Transverse colon (tissue), 4 donors: ENCODE results near the gene PDC. TPM values are rescaled to one million over a fixed set of nuclear protein-coding genes. Genes with fewer than 3 reads are reported as not detected.

Source experiments
- DNase-seq: peaks from one replicate; pipeline ENCODE4 v3.0.0-alpha.2; 2019
- H3K27ac ChIP-seq, 4 donors: fragments of 200-600 bp; sonication (generic); 2 replicates each; pipeline ENCODE4 v1.5.1; 2016 to 2018; ENCODE audit warnings: inconsistent platforms in 4 of 4
- H3K27me3 ChIP-seq: fragments of 200-600 bp; sonication (generic); 2 replicates; pipeline ENCODE4 v1.5.1; 2017; ENCODE audit warnings: inconsistent platforms
- H3K36me3 ChIP-seq, 4 donors: fragments of 200-600 bp; sonication (generic); 2 replicates each; pipeline ENCODE4 v1.5.1; 2017 to 2019; ENCODE audit warnings: inconsistent platforms in 4 of 4
- H3K4me1 ChIP-seq, 4 donors: fragments of 200-600 bp; sonication (generic); 2 replicates each; pipeline ENCODE4 v1.5.1; 2017 to 2020; ENCODE audit warnings: inconsistent platforms in 4 of 4
- H3K4me3 ChIP-seq, 4 donors: fragments of 200-600 bp; sonication (generic); 1 replicate in 1 of 4; 2 replicates in 3 of 4; pipeline versions ENCODE4 v1.5.1 to v1.6.1; 2017 to 2019; ENCODE audit warnings: inconsistent platforms in 4 of 4
- H3K9me3 ChIP-seq, 2 donors: fragments of 200-600 bp; sonication (generic); 2 replicates each; pipeline ENCODE4 v1.5.1; 2017 to 2019; ENCODE audit warnings: inconsistent platforms in 2 of 2
- EP300 ChIP-seq: sonication (generic); formaldehyde crosslinking; IDR thresholded peaks from one replicate; pipeline ENCODE4 v1.6.1; 2017; ENCODE audit warnings: antibody characterized with exemption, low read depth
- POLR2A ChIP-seq: fragments of 450-650 bp; IDR thresholded peaks from one replicate; pipeline ENCODE4 v1.6.1; 2016; ENCODE audit warnings: antibody characterized with exemption, mild to moderate bottlenecking, moderate library complexity
- POLR2AphosphoS5 ChIP-seq, 3 donors: sonication (generic); formaldehyde crosslinking; IDR thresholded peaks; one replicate each; pipeline ENCODE4 v1.6.1; 2016; ENCODE audit warnings: antibody characterized with exemption in 3 of 3
- WGBS, 2 donors: methylation state at CpG; one replicate each; pipeline ENCODE4 v1.1.5; 2018; ENCODE audit warnings: low coverage in 1 of 2; 5-methylcytosine and 5-hydroxymethylcytosine counted together
- in situ Hi-C, 4 donors: fragments of 200-750 bp; cut with MboI; loops; one replicate each; pipeline versions ENCODE4 v1.15.0 to v1.15.1; 2017; ENCODE audit warnings: low sequenced_read_pairs in 3 of 4, low pct_ligation_motif_present in 1 of 4, low pct_unique_long_range_greater_than_20kb in 1 of 4
- intact Hi-C: fragments of 100-400 bp; cut with DNase I; formaldehyde crosslinking; loops from one replicate; pipeline ENCODE4 v1.15.1; 2023; ENCODE audit warnings: low total_unique reads
- total RNA-seq, 4 donors: library from RNA; depleted of rRNA; stranded (reverse); fragments of >200 nt; gene quantifications; one replicate each; pipeline ENCODE4 v1.1.0, GENCODE V29; 2016
- TF ChIP-seq, protein P1 (sequence below), 5 experiments: fragments of 200-600 bp in 3 of 5; fragments of 450-650 bp in 2 of 5; sonication (generic) in 3 of 5; IDR thresholded peaks; 1 replicate in 2 of 5; 2 replicates in 3 of 5; pipeline ENCODE4 v1.5.1; 2016 to 2017; ENCODE audit warnings: antibody characterized with exemption in 5 of 5, inconsistent platforms in 3 of 5, mild to moderate bottlenecking in 2 of 5, moderate library complexity in 1 of 5

The PDC gene
- total RNA-seq, 4 donors from 2014 or later, result not detected

GRCh38 chr1:186418503-186418902, 42.4 kb downstream of the PDC start:
- Histone ChIP-seq H3K27me3 (no peaks in the 10 kb centered on the region), H3K9me3 (no peaks in the 10 kb centered on the region), H3K4me1 (peaks cover 0 to 8% (median 0%) of the 10 kb centered on the region in 4 donors), H3K27ac (no peak overlapping the region), H3K4me3 (no peak overlapping the region), H3K36me3 (peaks cover 0 to 17% (median 7%) of the 10 kb centered on the region in 4 donors)
- DNase-seq, result no peak
- TF ChIP-seq POLR2A (no peak), POLR2AphosphoS5 (IDR thresholded peaks at IDR 0.05) (no peak), EP300 (no peak)
- TF ChIP-seq, protein P1, sequence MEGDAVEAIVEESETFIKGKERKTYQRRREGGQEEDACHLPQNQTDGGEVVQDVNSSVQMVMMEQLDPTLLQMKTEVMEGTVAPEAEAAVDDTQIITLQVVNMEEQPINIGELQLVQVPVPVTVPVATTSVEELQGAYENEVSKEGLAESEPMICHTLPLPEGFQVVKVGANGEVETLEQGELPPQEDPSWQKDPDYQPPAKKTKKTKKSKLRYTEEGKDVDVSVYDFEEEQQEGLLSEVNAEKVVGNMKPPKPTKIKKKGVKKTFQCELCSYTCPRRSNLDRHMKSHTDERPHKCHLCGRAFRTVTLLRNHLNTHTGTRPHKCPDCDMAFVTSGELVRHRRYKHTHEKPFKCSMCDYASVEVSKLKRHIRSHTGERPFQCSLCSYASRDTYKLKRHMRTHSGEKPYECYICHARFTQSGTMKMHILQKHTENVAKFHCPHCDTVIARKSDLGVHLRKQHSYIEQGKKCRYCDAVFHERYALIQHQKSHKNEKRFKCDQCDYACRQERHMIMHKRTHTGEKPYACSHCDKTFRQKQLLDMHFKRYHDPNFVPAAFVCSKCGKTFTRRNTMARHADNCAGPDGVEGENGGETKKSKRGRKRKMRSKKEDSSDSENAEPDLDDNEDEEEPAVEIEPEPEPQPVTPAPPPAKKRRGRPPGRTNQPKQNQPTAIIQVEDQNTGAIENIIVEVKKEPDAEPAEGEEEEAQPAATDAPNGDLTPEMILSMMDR (IDR thresholded peaks at IDR 0.05), result no peak
- in situ Hi-C loops, result no loop called here
- intact Hi-C loops, result no loop called here
- 49 to 66% methylated on average over 4 of the region's 4 CpGs for WGBS, 2 donors

DNA sequence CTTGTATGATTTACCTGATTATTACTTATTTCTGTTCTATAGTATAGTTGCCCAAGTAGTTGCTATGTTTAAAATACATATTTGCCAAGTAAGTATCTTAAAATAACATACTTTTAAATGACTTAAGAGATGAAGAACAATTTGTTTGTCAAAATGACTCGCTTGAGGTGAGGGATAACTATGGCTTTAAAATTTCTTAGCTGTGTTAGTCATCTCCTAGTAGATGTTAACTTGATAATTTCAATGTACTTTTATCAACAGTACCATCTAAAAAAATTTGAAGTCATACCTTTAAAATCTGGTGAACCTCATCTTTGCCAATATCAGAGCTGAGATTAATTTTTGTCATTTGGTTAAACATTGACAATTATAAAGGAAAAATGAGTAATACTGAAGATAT, 47.6 kb downstream of the PDC start:
- Histone ChIP-seq H3K4me3 (no peak overlapping the region), H3K36me3 (peaks cover 0 to 16% (median 7%) of the 10 kb centered on the region in 4 donors), H3K9me3 (no peaks in the 10 kb centered on the region), H3K27ac (no peak overlapping the region), H3K27me3 (no peaks in the 10 kb centered on the region), H3K4me1 (peaks cover 0 to under 1% (median 0%) of the 10 kb centered on the region in 4 donors)
- DNase-seq, result no peak
- TF ChIP-seq EP300 (no peak), POLR2A (no peak), POLR2AphosphoS5 (IDR thresholded peaks at IDR 0.05) (no peak)
- TF ChIP-seq, protein P1 (IDR thresholded peaks at IDR 0.05), result no peak
- in situ Hi-C loops (no loop called here), intact Hi-C loops (no loop called here)
- 92 to 94% methylated on average over 1 of the region's 1 CpG for WGBS, 2 donors

- Histone ChIP-seq H3K9me3 (no peaks in the 10 kb centered on the region), H3K4me3 (no peak overlapping the region), H3K4me1 (no peaks in the 10 kb centered on the region), H3K27ac (peak overlapping the region in 1 of 4 donors; percentile 6), H3K27me3 (no peaks in the 10 kb centered on the region), H3K36me3 (peaks cover 0 to 39% (median 15%) of the 10 kb centered on the region in 4 donors)
- no peak for DNase-seq
- TF ChIP-seq POLR2AphosphoS5 (IDR thresholded peaks at IDR 0.05), result no peak
- TF ChIP-seq EP300, result no peak
- no peak for TF ChIP-seq POLR2A
- TF ChIP-seq, protein P1 (IDR thresholded peaks at IDR 0.05), result no peak
- 62 to 70% methylated on average over 3 of the region's 3 CpGs for WGBS, 2 donors
- intact Hi-C loops (no loop called here), in situ Hi-C loops (loop anchor here in 1 of 4 donors (10.0 kb wide), 1 partner anchor 576 kb away; no protein-coding TSS in a partner anchor)
Measured at GRCh38 chr1:186409091-186409490, 51.8 kb downstream of the PDC start.

- H3K36me3 ChIP-seq, result peaks cover 0 to 40% (median 15%) of the 10 kb centered on the region in 4 donors
- 43 to 49% methylated on average over 5 of the region's 5 CpGs for WGBS, 2 donors
Measured at GRCh38 chr1:186404454-186405051, 56.4 kb downstream of the PDC start.

More at GRCh38 chr1:186404454-186405051, 56.4 kb downstream of the PDC start:
- H3K4me3 ChIP-seq, result no peak overlapping the region
- no peaks in the 10 kb centered on the region for H3K27me3 ChIP-seq
- in situ Hi-C loops, result loop anchor here in 1 of 4 donors (10.0 kb wide), 1 partner anchor 580 kb away; no protein-coding TSS in a partner anchor
- H3K9me3 ChIP-seq, result no peaks in the 10 kb centered on the region
- H3K27ac ChIP-seq, result no peak overlapping the region
- TF ChIP-seq POLR2A (no peak), POLR2AphosphoS5 (IDR thresholded peaks at IDR 0.05) (no peak)
- TF ChIP-seq, protein P1 (IDR thresholded peaks at IDR 0.05), result peak; percentile 51 to 64 (median 62)
- H3K4me1 ChIP-seq, result no peaks in the 10 kb centered on the region
- DNase-seq, result no peak
- intact Hi-C loops, result no loop called here
